Nephron (organoid): ENCODE data around the gene SUMF2.
"Not testable (repeated sequence)": the region's sequence is repeated elsewhere in the genome, so short reads cannot be mapped to it uniquely, and the experiment has no call there.

Experiments used
- H3K27ac Mint-ChIP-seq, 3 experiments: 2 replicates each; pipeline ENCODE4 v1.8.0; 2020; ENCODE audit warnings: mixed read lengths in 3 of 3, mild to moderate bottlenecking in 2 of 3, moderate library complexity in 1 of 3
- H3K27me3 Mint-ChIP-seq: 2 replicates; pipeline ENCODE4 v1.8.0; 2021; ENCODE audit warnings: low read depth, mild to moderate bottlenecking, moderate library complexity, mixed read lengths
- H3K36me3 Mint-ChIP-seq: 2 replicates; pipeline ENCODE4 v1.8.0; 2020; ENCODE audit warnings: low read depth, mixed read lengths
- H3K4me1 Mint-ChIP-seq: 2 replicates; pipeline ENCODE4 v1.8.0; 2020; ENCODE audit warnings: mixed read lengths
- H3K4me3 Mint-ChIP-seq, 3 experiments: 2 replicates each; pipeline ENCODE4 v1.8.0; 2020; ENCODE audit warnings: mild to moderate bottlenecking in 3 of 3, mixed read lengths in 3 of 3, moderate library complexity in 2 of 3
- H3K9me3 Mint-ChIP-seq: 2 replicates; pipeline ENCODE4 v1.8.0; 2020; ENCODE audit warnings: mixed read lengths
- TF ChIP-seq, protein P1 (sequence below), 3 experiments: fragments of 200-600 bp; sonication (generic); IDR thresholded peaks; one replicate each; pipeline ENCODE4 v1.5.0; 2021; ENCODE audit warnings: antibody characterized with exemption in 3 of 3; ENCODE audit not compliant: unreplicated experiment in 3 of 3

The SUMF2 gene

DNA sequence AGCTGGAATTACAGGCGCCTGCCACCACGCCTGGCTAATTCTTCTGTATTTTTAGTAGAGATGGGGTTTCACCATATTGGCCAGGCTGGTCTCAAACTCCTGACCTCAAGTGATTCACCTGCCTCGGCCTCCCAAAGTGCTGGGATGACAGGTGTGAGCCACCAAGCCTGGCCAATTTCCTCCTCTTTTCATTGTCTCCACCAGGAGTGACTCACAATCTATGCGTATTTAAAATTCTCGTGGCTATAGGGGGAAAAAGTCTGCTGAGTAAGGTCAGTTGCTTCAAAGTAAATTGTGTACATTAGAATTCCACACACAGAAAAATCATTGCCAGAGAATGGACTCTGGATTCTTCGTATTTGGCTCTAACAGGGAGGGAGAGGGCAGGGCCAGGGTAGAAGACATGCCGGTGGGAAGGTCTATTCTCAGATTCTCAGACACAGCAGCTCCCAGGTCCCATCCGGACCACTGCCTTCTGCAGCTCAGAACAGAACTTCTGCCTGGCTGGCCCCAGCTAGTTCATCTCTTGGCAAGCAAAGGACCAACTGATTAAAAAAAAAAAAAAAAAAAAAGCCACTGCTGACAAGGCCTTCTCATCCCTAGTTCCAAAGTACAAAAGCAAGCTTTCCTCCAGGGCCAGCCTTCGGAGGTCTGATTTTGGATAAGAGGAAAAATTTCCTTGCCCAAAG, 35.0 kb upstream of the SUMF2 start:
- peaks cover 38% of the 10 kb centered on the region for H3K36me3 Mint-ChIP-seq
- no peak overlapping the region for H3K4me3 Mint-ChIP-seq
- H3K27ac Mint-ChIP-seq, result peak overlapping the region in 2 of 3 experiments; percentile 44 to 87
- TF ChIP-seq, protein P1, sequence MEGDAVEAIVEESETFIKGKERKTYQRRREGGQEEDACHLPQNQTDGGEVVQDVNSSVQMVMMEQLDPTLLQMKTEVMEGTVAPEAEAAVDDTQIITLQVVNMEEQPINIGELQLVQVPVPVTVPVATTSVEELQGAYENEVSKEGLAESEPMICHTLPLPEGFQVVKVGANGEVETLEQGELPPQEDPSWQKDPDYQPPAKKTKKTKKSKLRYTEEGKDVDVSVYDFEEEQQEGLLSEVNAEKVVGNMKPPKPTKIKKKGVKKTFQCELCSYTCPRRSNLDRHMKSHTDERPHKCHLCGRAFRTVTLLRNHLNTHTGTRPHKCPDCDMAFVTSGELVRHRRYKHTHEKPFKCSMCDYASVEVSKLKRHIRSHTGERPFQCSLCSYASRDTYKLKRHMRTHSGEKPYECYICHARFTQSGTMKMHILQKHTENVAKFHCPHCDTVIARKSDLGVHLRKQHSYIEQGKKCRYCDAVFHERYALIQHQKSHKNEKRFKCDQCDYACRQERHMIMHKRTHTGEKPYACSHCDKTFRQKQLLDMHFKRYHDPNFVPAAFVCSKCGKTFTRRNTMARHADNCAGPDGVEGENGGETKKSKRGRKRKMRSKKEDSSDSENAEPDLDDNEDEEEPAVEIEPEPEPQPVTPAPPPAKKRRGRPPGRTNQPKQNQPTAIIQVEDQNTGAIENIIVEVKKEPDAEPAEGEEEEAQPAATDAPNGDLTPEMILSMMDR (IDR thresholded peaks at IDR 0.05; ENCODE audit: unreplicated experiment in 3 of 3), result no peak
- no peaks in the 10 kb centered on the region for H3K9me3 Mint-ChIP-seq
- no peaks in the 10 kb centered on the region for H3K27me3 Mint-ChIP-seq
- H3K4me1 Mint-ChIP-seq, result peaks cover 11% of the 10 kb centered on the region

DNA sequence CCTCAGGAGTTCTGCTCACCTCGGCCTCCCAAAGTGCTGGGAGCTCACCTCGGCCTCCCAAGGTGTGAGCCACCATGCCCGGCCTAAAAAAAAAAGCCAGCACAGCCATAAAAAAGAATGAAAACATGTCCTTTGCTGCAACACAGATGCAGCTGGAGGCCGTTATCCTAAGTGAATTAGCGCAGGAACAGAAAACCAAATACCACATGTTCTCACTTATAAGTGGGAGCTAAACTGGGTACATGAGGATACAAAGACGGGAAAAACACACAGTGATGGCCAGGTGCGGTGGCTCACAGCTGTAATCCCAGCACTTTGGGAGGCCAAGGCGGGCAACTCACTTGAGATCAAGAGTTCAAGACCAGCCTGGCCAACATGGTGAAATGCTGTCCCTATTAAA, 33.7 kb upstream of the SUMF2 start:
- Mint-ChIP-seq H3K36me3 (peaks cover 34% of the 10 kb centered on the region), H3K4me3 (no peak overlapping the region), H3K27me3 (no peaks in the 10 kb centered on the region), H3K9me3 (no peaks in the 10 kb centered on the region), H3K4me1 (peaks cover 11% of the 10 kb centered on the region), H3K27ac (no peak overlapping the region)
- TF ChIP-seq, protein P1 (IDR thresholded peaks at IDR 0.05; ENCODE audit: unreplicated experiment in 3 of 3), result no peak

DNA sequence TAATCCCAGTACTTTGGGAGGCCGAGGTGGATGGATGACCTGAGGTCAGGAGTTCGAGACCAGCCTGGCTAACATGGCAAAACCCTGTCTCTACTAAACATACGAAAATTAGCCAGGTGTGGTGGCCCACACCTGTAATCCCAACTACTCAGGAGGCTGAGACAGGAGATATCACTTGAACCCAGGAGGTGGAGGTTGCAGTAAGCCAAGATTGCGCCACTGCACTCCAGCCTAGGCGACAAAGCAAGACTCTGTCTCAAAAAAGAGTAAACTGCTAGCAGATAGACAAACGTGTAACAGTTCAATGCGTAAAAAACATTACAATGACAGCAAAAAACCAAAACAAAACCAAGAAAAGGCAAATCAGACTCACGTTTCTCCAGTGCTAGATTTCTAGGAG, 32.5 kb upstream of the SUMF2 start:
- peak overlapping the region; percentile 31 to 69 (median 62) for H3K4me3 Mint-ChIP-seq
- H3K27me3 Mint-ChIP-seq, H3K9me3 Mint-ChIP-seq, H3K27ac Mint-ChIP-seq: not testable (repeated sequence)
- peaks cover 28% of the 10 kb centered on the region for H3K36me3 Mint-ChIP-seq
- H3K4me1 Mint-ChIP-seq, result peaks cover 11% of the 10 kb centered on the region

DNA sequence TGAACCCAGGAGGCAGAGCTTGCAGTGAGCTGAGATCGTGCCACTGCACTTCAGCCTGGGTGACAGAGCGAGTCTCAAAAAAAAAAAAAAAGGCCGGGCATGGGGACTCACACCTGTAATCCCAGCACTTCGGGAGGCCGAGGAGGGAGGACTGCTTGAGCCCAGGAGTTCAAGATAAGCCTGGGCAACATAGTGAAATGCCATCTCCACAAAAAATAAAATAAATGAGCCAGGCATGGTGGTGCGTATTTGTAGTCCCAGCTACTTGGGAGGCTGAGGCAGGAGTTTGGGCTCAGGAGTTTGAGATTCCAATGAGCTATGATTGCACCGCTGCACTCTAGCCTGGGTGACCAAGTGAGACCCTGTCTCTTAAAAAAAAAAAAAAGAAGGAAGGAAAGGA, 31.5 kb upstream of the SUMF2 start:
- peak overlapping the region; percentile 24 to 69 (median 68) for H3K4me3 Mint-ChIP-seq
- not testable (repeated sequence) for H3K27ac Mint-ChIP-seq

DNA sequence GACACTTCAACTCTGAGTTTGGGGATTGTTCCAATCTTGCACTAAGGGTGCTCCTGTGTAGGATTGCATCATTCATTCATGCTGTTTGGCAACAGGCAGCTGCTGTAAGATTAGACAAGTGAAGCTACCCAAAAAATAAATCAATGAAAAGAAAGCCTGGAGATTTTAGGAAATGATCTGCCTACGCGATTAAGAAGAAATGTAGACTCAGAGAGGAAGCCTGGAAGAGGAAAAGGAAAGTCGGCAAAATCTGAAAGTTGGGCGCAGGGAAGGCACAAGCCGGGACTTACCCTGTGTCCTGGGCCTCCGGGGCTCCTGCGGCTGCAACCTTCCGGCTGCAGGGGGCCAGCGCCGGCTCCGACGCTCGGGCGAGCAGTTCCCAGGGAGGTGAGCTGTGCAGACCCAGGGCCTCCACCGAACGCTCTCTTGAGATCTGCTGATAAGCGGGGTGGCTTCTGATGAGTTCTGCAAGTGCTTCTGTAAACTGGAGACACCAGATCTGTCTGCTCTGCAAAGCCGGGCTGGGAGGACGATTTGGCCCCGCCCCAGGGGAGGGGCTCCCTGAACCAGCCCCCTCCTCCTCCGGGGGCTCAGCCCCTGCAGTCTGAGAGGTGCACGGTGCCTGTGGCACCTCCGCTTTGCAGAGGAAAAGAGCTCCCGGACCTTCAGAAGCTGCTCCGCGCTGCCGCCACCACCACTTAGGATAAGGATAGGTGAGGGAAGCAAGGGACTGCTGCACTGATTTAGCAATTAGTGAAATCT, 30.2 kb upstream of the SUMF2 start:
- H3K27ac Mint-ChIP-seq, result peak overlapping the region in 2 of 3 experiments; percentile 34 to 48
- no peaks in the 10 kb centered on the region for H3K27me3 Mint-ChIP-seq
- peaks cover 11% of the 10 kb centered on the region for H3K4me1 Mint-ChIP-seq
- no peaks in the 10 kb centered on the region for H3K9me3 Mint-ChIP-seq
- peak overlapping the region; percentile 82 to 89 (median 87) for H3K4me3 Mint-ChIP-seq
- TF ChIP-seq, protein P1 (IDR thresholded peaks at IDR 0.05; ENCODE audit: unreplicated experiment in 3 of 3), result peak; percentile 29 to 40 (median 30)
- H3K36me3 Mint-ChIP-seq, result peaks cover 18% of the 10 kb centered on the region

More for the DNA sequence above, 31.5 kb upstream of the SUMF2 start:
- not testable (repeated sequence) for H3K27me3 Mint-ChIP-seq, H3K9me3 Mint-ChIP-seq
- Mint-ChIP-seq H3K36me3 (peaks cover 21% of the 10 kb centered on the region), H3K4me1 (peaks cover 11% of the 10 kb centered on the region)

DNA sequence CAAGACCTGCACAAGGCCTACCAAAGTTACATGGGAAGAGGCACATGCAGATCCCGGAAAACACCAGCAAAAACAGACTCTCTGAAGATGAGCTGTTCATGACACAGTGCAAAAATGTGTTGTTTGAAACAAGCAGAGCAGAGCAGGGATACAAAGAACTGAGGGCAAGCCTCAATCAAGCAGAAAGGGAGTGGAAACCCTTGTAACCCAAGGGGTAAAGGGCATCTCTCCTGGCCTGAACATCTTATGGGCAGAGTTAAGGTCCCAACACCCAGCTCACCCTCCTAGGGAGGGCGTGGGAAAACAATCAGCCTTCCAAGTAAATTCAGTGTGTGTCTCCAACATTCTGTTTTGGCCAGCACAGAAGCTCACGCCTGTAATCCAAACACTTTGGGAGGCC, 23.4 kb upstream of the SUMF2 start:
- peaks cover 16% of the 10 kb centered on the region for H3K36me3 Mint-ChIP-seq
- peak overlapping the region in 1 of 3 experiments; percentile 20 for H3K27ac Mint-ChIP-seq
- H3K9me3 Mint-ChIP-seq, result no peaks in the 10 kb centered on the region
- no peaks in the 10 kb centered on the region for H3K4me1 Mint-ChIP-seq
- no peaks in the 10 kb centered on the region for H3K27me3 Mint-ChIP-seq
- TF ChIP-seq, protein P1 (IDR thresholded peaks at IDR 0.05; ENCODE audit: unreplicated experiment in 3 of 3), result no peak
- no peak overlapping the region for H3K4me3 Mint-ChIP-seq

DNA sequence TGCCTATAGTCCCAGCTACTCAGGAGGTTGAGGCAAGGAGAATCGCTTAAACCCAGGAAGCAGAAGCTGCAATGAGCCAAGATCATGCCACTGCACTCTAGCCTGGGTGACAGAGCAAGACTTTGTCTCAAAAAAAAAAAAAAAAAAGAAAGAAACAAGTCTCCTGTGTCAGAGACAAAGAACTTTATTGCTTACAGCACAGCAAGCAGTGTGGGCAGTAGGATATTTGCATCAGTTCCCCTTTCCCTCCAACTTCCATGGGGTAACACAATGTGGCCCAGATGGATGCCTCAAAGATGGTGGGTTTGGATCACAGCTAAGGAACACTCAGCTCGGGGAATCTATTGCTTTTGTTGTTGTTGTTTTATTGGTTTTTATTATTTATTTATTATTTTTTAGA, 18.3 kb upstream of the SUMF2 start:
- H3K9me3 Mint-ChIP-seq, result not testable (repeated sequence)

More for the DNA sequence above, 18.3 kb upstream of the SUMF2 start:
- peaks cover 11% of the 10 kb centered on the region for H3K36me3 Mint-ChIP-seq
- H3K27ac Mint-ChIP-seq, H3K4me3 Mint-ChIP-seq, H3K27me3 Mint-ChIP-seq: not testable (repeated sequence)
- H3K4me1 Mint-ChIP-seq, result peaks cover 21% of the 10 kb centered on the region
